Thyroid gland (tissue), 4 donors: ENCODE measurements around the gene SH3RF3. TPM values are rescaled to one million over a fixed set of nuclear protein-coding genes. Genes with fewer than 3 reads are reported as not detected.

Experiments used
- DNase-seq, 2 donors: peaks; one replicate each; pipeline ENCODE4 v3.0.0-alpha.2; 2019
- H3K27ac ChIP-seq, 3 donors: fragments of 200-600 bp; sonication (generic); 1 replicate in 2 of 3; 2 replicates in 1 of 3; pipeline ENCODE4 v1.5.1; 2016 to 2019; ENCODE audit warnings: mild to moderate bottlenecking in 1 of 3, moderate library complexity in 1 of 3
- H3K27me3 ChIP-seq: fragments of 200-600 bp; sonication (generic); one replicate; pipeline ENCODE4 v1.5.1; 2019
- H3K36me3 ChIP-seq, 2 donors: fragments of 200-600 bp; sonication (generic); one replicate each; pipeline ENCODE4 v1.5.1; 2016 to 2019
- H3K4me1 ChIP-seq, 2 donors: fragments of 200-600 bp; sonication (generic); one replicate each; pipeline ENCODE4 v1.5.1; 2017 to 2019
- H3K4me3 ChIP-seq, 3 donors: fragments of 200-600 bp; sonication (generic); replicated peaks in 1 of 3; 1 replicate in 2 of 3; 2 replicates in 1 of 3; pipeline ENCODE4 v1.5.1; 2016; ENCODE audit warnings: mild to moderate bottlenecking in 1 of 3
- H3K9me3 ChIP-seq: fragments of 200-600 bp; sonication (generic); one replicate; pipeline ENCODE4 v1.5.1; 2017
- CTCF ChIP-seq, 6 experiments: fragments of 200-600 bp in 3 of 6; fragments of 450-650 bp in 3 of 6; sonication (generic) in 3 of 6; IDR thresholded peaks; one replicate each; pipeline ENCODE4 v1.5.1; 2016 to 2019; ENCODE audit warnings: antibody characterized with exemption in 6 of 6, mild to moderate bottlenecking in 2 of 6, inconsistent platforms in 1 of 6, moderate library complexity in 1 of 6
- POLR2A ChIP-seq, 2 donors: fragments of 450-650 bp; IDR thresholded peaks; one replicate each; pipeline ENCODE4 v1.6.1; 2017; ENCODE audit warnings: antibody characterized with exemption in 2 of 2, mild to moderate bottlenecking in 2 of 2, moderate library complexity in 1 of 2
- WGBS, 2 donors: methylation state at CpG; one replicate each; pipeline ENCODE4 v1.1.5; 2017; 5-methylcytosine and 5-hydroxymethylcytosine counted together
- intact Hi-C: fragments of 100-400 bp; cut with DNase I; formaldehyde crosslinking; loops from one replicate; pipeline ENCODE4 v1.15.1; 2023
- total RNA-seq, 4 donors: library from RNA; depleted of rRNA; stranded (reverse); fragments of >200 nt; gene quantifications; one replicate each; pipeline ENCODE4 v1.2.3, GENCODE V29; 2016

Gene SH3RF3
- total RNA-seq, 4 donors from 2014 or later, result 2.1 to 7.4 (median 2.8) TPM

- Histone ChIP-seq H3K9me3 (no peaks in the 10 kb centered on the region), H3K4me1 (no peaks in the 10 kb centered on the region), H3K27me3 (no peaks in the 10 kb centered on the region), H3K27ac (no peak overlapping the region), H3K36me3 (no peaks in the 10 kb centered on the region), H3K4me3 (no peak overlapping the region)
- WGBS, 2 donors, result 82 to 89% methylated on average over 4 of the region's 4 CpGs
- no peak for TF ChIP-seq CTCF (IDR thresholded peaks at IDR 0.05)
- no peak for TF ChIP-seq POLR2A (IDR thresholded peaks at IDR 0.05)
- DNase-seq, result no peak
- intact Hi-C loops, result no loop called here
Measured at GRCh38 chr2:109089602-109090300, 39.3 kb upstream of the SH3RF3 start.

- Histone ChIP-seq H3K9me3 (no peaks in the 10 kb centered on the region), H3K27me3 (no peaks in the 10 kb centered on the region), H3K36me3 (no peaks in the 10 kb centered on the region), H3K4me1 (no peaks in the 10 kb centered on the region), H3K27ac (no peak overlapping the region), H3K4me3 (no peak overlapping the region)
- TF ChIP-seq POLR2A (IDR thresholded peaks at IDR 0.05) (no peak), CTCF (IDR thresholded peaks at IDR 0.05) (no peak)
- intact Hi-C loops, result no loop called here
- 93 to 100% methylated on average over 2 to 3 of the region's 4 CpGs for WGBS, 2 donors
- no peak for DNase-seq
Measured at GRCh38 chr2:109091526-109091925, 37.5 kb upstream of the SH3RF3 start.

- no peak overlapping the region for H3K4me3 ChIP-seq
- no peaks in the 10 kb centered on the region for H3K4me1 ChIP-seq
- intact Hi-C loops, result no loop called here
- WGBS, 2 donors, result 93% methylated on average over 3 of the region's 3 CpGs
- H3K27me3 ChIP-seq, result no peaks in the 10 kb centered on the region
- TF ChIP-seq CTCF (IDR thresholded peaks at IDR 0.05) (no peak), POLR2A (IDR thresholded peaks at IDR 0.05) (no peak)
- DNase-seq, result no peak
- no peak overlapping the region for H3K27ac ChIP-seq
- no peaks in the 10 kb centered on the region for H3K36me3 ChIP-seq
- no peaks in the 10 kb centered on the region for H3K9me3 ChIP-seq
Measured at GRCh38 chr2:109094144-109094543, 34.9 kb upstream of the SH3RF3 start.

- intact Hi-C loops, result no loop called here
- no peaks in the 10 kb centered on the region for H3K9me3 ChIP-seq
- no peak for TF ChIP-seq POLR2A (IDR thresholded peaks at IDR 0.05)
- no peak for TF ChIP-seq CTCF (IDR thresholded peaks at IDR 0.05)
- H3K36me3 ChIP-seq, result no peaks in the 10 kb centered on the region
- H3K27me3 ChIP-seq, result no peaks in the 10 kb centered on the region
- no peak overlapping the region for H3K27ac ChIP-seq
- H3K4me1 ChIP-seq, result no peaks in the 10 kb centered on the region
- no peak overlapping the region for H3K4me3 ChIP-seq
- 52% methylated on average over 3 of the region's 3 CpGs for WGBS, 2 donors
- no peak for DNase-seq
Measured at GRCh38 chr2:109098251-109098920, 30.6 kb upstream of the SH3RF3 start.

- H3K4me1 ChIP-seq, result no peaks in the 10 kb centered on the region
- H3K36me3 ChIP-seq, result no peaks in the 10 kb centered on the region
- no peak for TF ChIP-seq POLR2A (IDR thresholded peaks at IDR 0.05)
- no peak for TF ChIP-seq CTCF (IDR thresholded peaks at IDR 0.05)
- DNase-seq, result no peak
- WGBS, 2 donors, result 65 to 70% methylated on average over 7 of the region's 7 CpGs
- intact Hi-C loops, result no loop called here
- H3K27ac ChIP-seq, result no peak overlapping the region
- no peaks in the 10 kb centered on the region for H3K9me3 ChIP-seq
- H3K27me3 ChIP-seq, result no peaks in the 10 kb centered on the region
- no peak overlapping the region for H3K4me3 ChIP-seq
Measured at GRCh38 chr2:109098921-109099273, 30.1 kb upstream of the SH3RF3 start.
